Hepatocyte (in vitro differentiated cells): Measurements from ENCODE around the gene NUP62. TPM values are rescaled to one million over a fixed set of nuclear protein-coding genes. Genes with fewer than 3 reads are reported as not detected.

Source experiments
- DNase-seq: peaks from one replicate; pipeline ENCODE4 v3.0.0-alpha.2; 2016; ENCODE audit warnings: low spot score
- H2AFZ ChIP-seq: fragments of 200-600 bp; sonication (generic); 2 replicates; pipeline ENCODE4 v1.6.0; 2016; ENCODE audit warnings: antibody characterized with exemption, mild to moderate bottlenecking
- H3K27ac ChIP-seq: fragments of 200-600 bp; sonication (generic); 2 replicates; pipeline ENCODE4 v1.5.1; 2016; ENCODE audit warnings: mild to moderate bottlenecking
- H3K27me3 ChIP-seq: fragments of 200-600 bp; sonication (generic); 2 replicates; pipeline ENCODE4 v1.6.1; 2016
- H3K36me3 ChIP-seq: fragments of 200-600 bp; sonication (generic); replicated peaks from 2 replicates; pipeline ENCODE4 v1.5.1; 2016; ENCODE audit warnings: low read depth; ENCODE audit not compliant: insufficient read depth
- H3K4me1 ChIP-seq: fragments of 200-600 bp; sonication (generic); 2 replicates; pipeline ENCODE4 v1.5.1; 2016; ENCODE audit warnings: mild to moderate bottlenecking, moderate library complexity; ENCODE audit not compliant: insufficient read depth
- H3K4me2 ChIP-seq: fragments of 200-600 bp; sonication (generic); 2 replicates; pipeline ENCODE4 v1.6.0; 2016
- H3K4me3 ChIP-seq: fragments of 200-600 bp; sonication (generic); 2 replicates; pipeline ENCODE4 v1.5.1; 2016; ENCODE audit warnings: mild to moderate bottlenecking
- H3K79me2 ChIP-seq: fragments of 200-600 bp; sonication (generic); 2 replicates; pipeline ENCODE4 v1.6.0; 2017; ENCODE audit warnings: mild to moderate bottlenecking
- H3K9me2 ChIP-seq: fragments of 200-600 bp; sonication (generic); replicated peaks from 2 replicates; pipeline ENCODE4 v1.6.0; 2017; ENCODE audit warnings: mild to moderate bottlenecking; ENCODE audit not compliant: insufficient read depth
- H3K9me3 ChIP-seq: fragments of 200-600 bp; sonication (generic); 2 replicates; pipeline ENCODE4 v1.5.1; 2016; ENCODE audit warnings: low read depth, mild to moderate bottlenecking
- H4K20me1 ChIP-seq: fragments of 200-600 bp; sonication (generic); 2 replicates; pipeline ENCODE4 v1.6.0; 2016; ENCODE audit warnings: mild to moderate bottlenecking; ENCODE audit not compliant: insufficient read depth, poor library complexity, severe bottlenecking
- EZH2 ChIP-seq: fragments of 200-600 bp; sonication (generic); IDR thresholded peaks from 2 replicates; pipeline ENCODE4 v1.6.1; 2016; ENCODE audit warnings: antibody characterized with exemption, mild to moderate bottlenecking, borderline replicate concordance
- EZH2phosphoT487 ChIP-seq: fragments of 200-600 bp; sonication (generic); IDR thresholded peaks from one replicate; pipeline ENCODE4 v1.6.1; 2018; ENCODE audit warnings: antibody characterized with exemption, mild to moderate bottlenecking, low read depth, moderate library complexity; ENCODE audit not compliant: unreplicated experiment, severe bottlenecking
- WGBS: methylation state at CpG from one replicate; pipeline ENCODE4 v1.1.6; 2016; ENCODE audit warnings: low lambda C conversion rate; ENCODE audit errors: missing lambda C conversion rate; 5-methylcytosine and 5-hydroxymethylcytosine counted together
- polyA plus RNA-seq: library from polyadenylated mRNA; unstranded; fragments of >200 nt; fragmentation: Nextera tagmentation; extraction: Ambion mirVana; gene quantifications from 2 replicates; pipeline ENCODE4 v1.2.1, GENCODE V29; 2016
- total RNA-seq: library from RNA; depleted of rRNA; stranded (reverse); fragments of >200 nt; gene quantifications from 2 replicates; pipeline ENCODE4 v1.2.3, GENCODE V29; 2014
- TF ChIP-seq, protein P1 (sequence below): fragments of 200-600 bp; sonication (generic); IDR thresholded peaks from 2 replicates; pipeline ENCODE4 v1.5.1; 2016; ENCODE audit warnings: antibody characterized with exemption, mild to moderate bottlenecking; ENCODE audit not compliant: poor library complexity

Gene NUP62
- total and polyA plus RNA-seq, 2 experiments from 2014 or later = 33.5 to 33.8 TPM

DNA sequence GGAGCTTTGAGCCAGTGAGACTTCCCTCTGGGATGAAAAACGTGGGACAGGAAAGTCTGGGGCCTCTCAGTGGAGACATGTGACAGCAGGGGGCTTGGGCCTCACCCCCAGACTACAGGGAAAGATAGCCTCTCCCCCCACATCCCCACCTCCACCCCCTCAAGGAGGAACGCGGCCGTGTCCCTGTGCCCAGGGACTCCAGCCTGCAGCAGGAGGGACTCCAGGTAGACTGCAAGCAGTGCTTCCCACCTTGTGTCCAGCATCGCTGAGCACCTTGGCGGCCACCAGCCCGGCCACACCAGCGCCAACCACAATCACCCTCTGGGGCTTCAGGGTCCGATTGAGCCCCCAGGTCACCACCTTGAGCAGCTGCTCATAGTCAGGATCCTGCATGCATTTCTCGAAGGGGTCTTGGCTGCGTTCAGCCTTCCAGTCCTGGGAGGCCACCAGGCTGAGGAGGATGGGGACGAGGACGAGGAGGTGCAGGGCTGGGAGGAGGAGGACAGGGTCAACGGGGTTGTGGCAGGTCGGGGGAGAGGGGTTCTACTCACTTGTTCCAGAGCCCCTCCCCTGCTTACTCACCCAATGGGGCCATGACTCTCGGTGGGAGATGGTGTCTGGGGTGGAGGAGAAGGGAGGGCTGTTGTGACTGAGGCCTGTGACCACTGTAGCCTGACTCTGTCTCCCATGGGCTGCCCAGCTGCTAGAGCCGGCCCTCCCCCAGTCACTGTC lies 33.6 kb downstream of the NUP62 start:
- Histone ChIP-seq H3K79me2 (no peaks in the 10 kb centered on the region), H3K27ac (no peak overlapping the region), H3K27me3 (no peaks in the 10 kb centered on the region), H3K36me3 (no peaks in the 10 kb centered on the region), H2AFZ (no peak overlapping the region), H3K4me3 (no peak overlapping the region), H3K4me2 (no peak overlapping the region), H3K9me2 (no peaks in the 10 kb centered on the region), H3K4me1 (no peaks in the 10 kb centered on the region), H3K9me3 (no peaks in the 10 kb centered on the region), H4K20me1 (no peaks in the 10 kb centered on the region)
- WGBS = 79% methylated on average over 16 of the region's 17 CpGs
- no peak for DNase-seq
- TF ChIP-seq EZH2 (no peak), EZH2phosphoT487 (no peak)
- TF ChIP-seq, protein P1, sequence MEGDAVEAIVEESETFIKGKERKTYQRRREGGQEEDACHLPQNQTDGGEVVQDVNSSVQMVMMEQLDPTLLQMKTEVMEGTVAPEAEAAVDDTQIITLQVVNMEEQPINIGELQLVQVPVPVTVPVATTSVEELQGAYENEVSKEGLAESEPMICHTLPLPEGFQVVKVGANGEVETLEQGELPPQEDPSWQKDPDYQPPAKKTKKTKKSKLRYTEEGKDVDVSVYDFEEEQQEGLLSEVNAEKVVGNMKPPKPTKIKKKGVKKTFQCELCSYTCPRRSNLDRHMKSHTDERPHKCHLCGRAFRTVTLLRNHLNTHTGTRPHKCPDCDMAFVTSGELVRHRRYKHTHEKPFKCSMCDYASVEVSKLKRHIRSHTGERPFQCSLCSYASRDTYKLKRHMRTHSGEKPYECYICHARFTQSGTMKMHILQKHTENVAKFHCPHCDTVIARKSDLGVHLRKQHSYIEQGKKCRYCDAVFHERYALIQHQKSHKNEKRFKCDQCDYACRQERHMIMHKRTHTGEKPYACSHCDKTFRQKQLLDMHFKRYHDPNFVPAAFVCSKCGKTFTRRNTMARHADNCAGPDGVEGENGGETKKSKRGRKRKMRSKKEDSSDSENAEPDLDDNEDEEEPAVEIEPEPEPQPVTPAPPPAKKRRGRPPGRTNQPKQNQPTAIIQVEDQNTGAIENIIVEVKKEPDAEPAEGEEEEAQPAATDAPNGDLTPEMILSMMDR = no peak

DNA sequence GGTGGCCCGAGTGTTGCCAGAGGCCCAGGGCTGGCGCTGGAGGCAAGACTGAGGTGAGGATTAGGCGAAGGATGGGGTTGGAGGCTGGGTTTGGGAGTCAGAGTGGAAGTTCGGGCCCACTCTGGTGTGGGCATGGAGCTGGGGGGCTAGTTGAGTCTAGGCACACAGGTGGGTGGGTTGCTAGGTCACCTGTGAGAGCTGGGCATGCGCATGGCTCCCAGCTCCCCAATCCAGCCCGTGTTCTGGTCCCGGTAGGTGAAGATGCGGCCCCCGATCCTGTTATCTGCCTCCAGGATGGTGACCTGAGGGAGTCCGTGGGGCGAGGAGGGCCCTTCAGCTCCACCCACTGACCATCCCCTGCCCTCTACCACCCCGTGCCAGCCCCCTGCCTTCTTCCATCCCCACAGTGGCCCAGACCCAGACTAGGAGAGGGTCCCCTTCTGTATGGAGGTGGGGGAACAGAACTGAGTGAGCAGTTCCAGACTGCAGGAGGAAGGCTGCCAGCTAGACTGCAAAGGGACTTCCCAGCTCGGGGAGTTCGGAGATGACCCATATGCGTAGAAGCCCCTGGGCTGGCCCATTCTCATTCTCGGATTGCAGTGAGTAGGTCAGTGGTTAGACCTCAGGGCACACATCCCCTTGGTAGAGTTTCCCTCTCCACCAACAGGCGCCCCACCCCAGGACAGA lies 34.3 kb downstream of the NUP62 start:
- TF ChIP-seq EZH2 = no peak
- TF ChIP-seq, protein P1 = no peak
- TF ChIP-seq EZH2phosphoT487 = no peak
- Histone ChIP-seq H3K9me2 (no peaks in the 10 kb centered on the region), H3K27me3 (no peaks in the 10 kb centered on the region), H3K4me3 (no peak overlapping the region), H4K20me1 (no peaks in the 10 kb centered on the region), H3K36me3 (no peaks in the 10 kb centered on the region), H3K79me2 (no peaks in the 10 kb centered on the region), H3K4me1 (peaks cover 4% of the 10 kb centered on the region), H3K27ac (no peak overlapping the region), H3K4me2 (no peak overlapping the region), H3K9me3 (no peaks in the 10 kb centered on the region), H2AFZ (no peak overlapping the region)
- no peak for DNase-seq
- 88% methylated on average over 13 of the region's 17 CpGs for WGBS

DNA sequence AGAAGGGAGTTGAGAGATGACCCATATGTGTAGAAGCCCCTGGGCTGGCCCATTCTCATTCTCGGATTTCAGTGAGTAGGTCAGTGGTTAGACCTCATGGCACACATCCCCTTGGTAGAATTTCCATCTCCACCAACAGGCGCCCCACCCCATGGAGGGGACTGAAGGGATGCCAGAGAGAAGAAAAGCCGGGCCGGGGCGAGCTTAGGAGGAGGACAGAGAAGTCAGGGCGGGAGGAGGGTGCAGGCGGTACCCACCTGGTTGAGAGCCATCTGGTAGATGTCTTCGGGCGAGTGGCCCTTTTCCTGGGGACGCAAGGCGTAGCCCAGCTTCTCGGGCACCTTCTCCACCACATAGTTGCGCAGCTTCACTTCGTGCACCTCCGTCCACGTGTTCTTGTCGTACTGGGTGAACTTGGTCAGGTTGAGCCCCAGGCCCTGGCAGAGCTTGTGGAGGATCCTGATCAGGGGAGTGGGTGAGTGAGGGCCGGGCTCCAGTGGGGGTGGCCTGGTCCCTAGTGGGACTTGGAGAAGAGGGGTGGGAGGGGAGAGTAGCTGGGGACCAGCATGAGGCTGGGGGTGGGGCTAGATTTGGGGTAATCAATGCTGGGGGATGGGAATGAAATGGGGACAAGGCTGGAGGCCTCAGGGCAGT lies 35.2 kb downstream of the NUP62 start:
- no peak for TF ChIP-seq EZH2phosphoT487
- TF ChIP-seq, protein P1 = no peak
- TF ChIP-seq EZH2 = no peak
- no peaks in the 10 kb centered on the region for H3K79me2 ChIP-seq

More for the DNA sequence above, 35.2 kb downstream of the NUP62 start:
- H3K27ac ChIP-seq = no peak overlapping the region
- DNase-seq = no peak
- peaks cover 7% of the 10 kb centered on the region for H3K4me1 ChIP-seq
- H2AFZ ChIP-seq = no peak overlapping the region
- H3K4me2 ChIP-seq = no peak overlapping the region
- 96% methylated on average over 18 of the region's 18 CpGs for WGBS
- no peaks in the 10 kb centered on the region for H3K9me3 ChIP-seq
- H3K27me3 ChIP-seq = no peaks in the 10 kb centered on the region
- no peak overlapping the region for H3K4me3 ChIP-seq
- no peaks in the 10 kb centered on the region for H3K36me3 ChIP-seq
- no peaks in the 10 kb centered on the region for H4K20me1 ChIP-seq
- H3K9me2 ChIP-seq = no peaks in the 10 kb centered on the region
